ENCODE results near the gene CCDC47. TPM values are rescaled to one million over a fixed set of nuclear protein-coding genes. Genes with fewer than 3 reads are reported as not detected.

The CCDC47 gene
- total and polyA plus RNA-seq, 4 donors = 33.0 to 87.2 (median 62.8) TPM

- no peaks in the 10 kb centered on the region for H3K4me1 ChIP-seq (ENCODE audit: control insufficient read depth in 4 of 4, insufficient read depth in 4 of 4, low read length in 3 of 4)
- no peak for TF ChIP-seq SP1 (IDR thresholded peaks at IDR 0.05)
- no peak for TF ChIP-seq RXRA (IDR thresholded peaks at IDR 0.05)
- TF ChIP-seq ATF3 (IDR thresholded peaks at IDR 0.05) = no peak
- TF ChIP-seq, protein P1, sequence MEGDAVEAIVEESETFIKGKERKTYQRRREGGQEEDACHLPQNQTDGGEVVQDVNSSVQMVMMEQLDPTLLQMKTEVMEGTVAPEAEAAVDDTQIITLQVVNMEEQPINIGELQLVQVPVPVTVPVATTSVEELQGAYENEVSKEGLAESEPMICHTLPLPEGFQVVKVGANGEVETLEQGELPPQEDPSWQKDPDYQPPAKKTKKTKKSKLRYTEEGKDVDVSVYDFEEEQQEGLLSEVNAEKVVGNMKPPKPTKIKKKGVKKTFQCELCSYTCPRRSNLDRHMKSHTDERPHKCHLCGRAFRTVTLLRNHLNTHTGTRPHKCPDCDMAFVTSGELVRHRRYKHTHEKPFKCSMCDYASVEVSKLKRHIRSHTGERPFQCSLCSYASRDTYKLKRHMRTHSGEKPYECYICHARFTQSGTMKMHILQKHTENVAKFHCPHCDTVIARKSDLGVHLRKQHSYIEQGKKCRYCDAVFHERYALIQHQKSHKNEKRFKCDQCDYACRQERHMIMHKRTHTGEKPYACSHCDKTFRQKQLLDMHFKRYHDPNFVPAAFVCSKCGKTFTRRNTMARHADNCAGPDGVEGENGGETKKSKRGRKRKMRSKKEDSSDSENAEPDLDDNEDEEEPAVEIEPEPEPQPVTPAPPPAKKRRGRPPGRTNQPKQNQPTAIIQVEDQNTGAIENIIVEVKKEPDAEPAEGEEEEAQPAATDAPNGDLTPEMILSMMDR (IDR thresholded peaks at IDR 0.05; ENCODE audit: low read depth, low read length, missing input control) = no peak
- TF ChIP-seq GABPA (IDR thresholded peaks at IDR 0.05 in 1 of 2, conservative IDR thresholded peaks at IDR 0.05 in 1 of 2) = no peak
- TF ChIP-seq FOXA1 (IDR thresholded peaks at IDR 0.05) = no peak
- no peak for TF ChIP-seq HNF4G (IDR thresholded peaks at IDR 0.05)
- no peak for TF ChIP-seq JUND (IDR thresholded peaks at IDR 0.05)
- no peak for TF ChIP-seq NR2F2 (IDR thresholded peaks at IDR 0.05)
- no peak for TF ChIP-seq FOXA2 (IDR thresholded peaks at IDR 0.05)
- TF ChIP-seq HNF4A (conservative IDR thresholded peaks at IDR 0.05) = no peak
- WGBS = 97% methylated on average over 1 of the region's 1 CpG
- no peaks in the 10 kb centered on the region for H3K9me3 ChIP-seq (ENCODE audit: control insufficient read depth in 4 of 4, low read length in 3 of 4)
- no peak overlapping the region for H3K27ac ChIP-seq (ENCODE audit: low read depth in 1 of 2, low read length in 2 of 2)
- DNase-seq (ENCODE audit: low spot score) = no peak
- no peak overlapping the region for H3K4me3 ChIP-seq (ENCODE audit: low read depth in 1 of 3, low read length in 3 of 3)
- peaks cover 10 to 77% (median 55%) of the 10 kb centered on the region in 4 donors for H3K36me3 ChIP-seq (ENCODE audit: control insufficient read depth in 4 of 4, insufficient read depth in 3 of 4, low read depth in 1 of 4, low read length in 3 of 4)
- H3K27me3 ChIP-seq (ENCODE audit: control insufficient read depth in 4 of 4, insufficient read depth in 4 of 4, low read length in 3 of 4) = no peaks in the 10 kb centered on the region
- H3K9ac ChIP-seq (ENCODE audit: low read depth in 1 of 2, low read length in 2 of 2) = no peak overlapping the region
Observed at GRCh38 chr17:63804328-63804727, 30.9 kb upstream of the CCDC47 start.

DNA sequence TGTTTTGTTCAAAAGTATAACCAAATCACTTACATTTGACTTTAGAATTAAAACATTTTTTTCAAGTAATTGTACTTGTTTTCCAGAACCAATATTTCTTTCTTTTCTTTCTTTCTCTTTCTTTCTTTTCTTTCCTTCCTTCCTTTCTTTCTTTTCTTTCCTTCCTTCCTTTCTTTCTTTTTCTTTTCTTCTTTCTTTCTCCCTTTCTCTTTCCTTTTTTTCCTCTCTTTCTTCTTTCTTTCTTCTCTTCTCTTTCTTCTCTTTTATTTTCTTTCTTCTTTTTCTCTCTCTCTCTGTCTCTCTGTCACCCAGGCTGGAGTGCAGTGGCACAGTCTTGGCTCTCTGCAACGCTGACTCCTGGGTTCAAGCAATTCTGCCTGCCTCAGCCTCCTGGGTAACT, 27.4 kb upstream of the CCDC47 start:
- no peak for DNase-seq (ENCODE audit: low spot score)
- WGBS = 100% methylated on average over 1 of the region's 1 CpG
- H3K27me3 ChIP-seq (ENCODE audit: control insufficient read depth in 4 of 4, insufficient read depth in 4 of 4, low read length in 3 of 4) = no peaks in the 10 kb centered on the region
- TF ChIP-seq MAX (IDR thresholded peaks at IDR 0.05) (no peak), FOXA2 (IDR thresholded peaks at IDR 0.05) (no peak), GABPA (IDR thresholded peaks at IDR 0.05 in 1 of 2, conservative IDR thresholded peaks at IDR 0.05 in 1 of 2) (no peak), EGR1 (IDR thresholded peaks at IDR 0.05; ENCODE audit: low read depth in 2 of 2) (no peak), RXRA (IDR thresholded peaks at IDR 0.05) (no peak), RAD21 (IDR thresholded peaks at IDR 0.05) (no peak), SP1 (IDR thresholded peaks at IDR 0.05) (no peak), YY1 (IDR thresholded peaks at IDR 0.05) (no peak), JUND (IDR thresholded peaks at IDR 0.05) (no peak), FOXA1 (IDR thresholded peaks at IDR 0.05) (no peak), HNF4G (IDR thresholded peaks at IDR 0.05) (no peak), REST (IDR thresholded peaks at IDR 0.05) (no peak), NR2F2 (IDR thresholded peaks at IDR 0.05) (no peak), TAF1 (conservative IDR thresholded peaks at IDR 0.05) (no peak)
- TF ChIP-seq, protein P1 (IDR thresholded peaks at IDR 0.05; ENCODE audit: low read depth, low read length, missing input control) = no peak
- TF ChIP-seq, protein P2, sequence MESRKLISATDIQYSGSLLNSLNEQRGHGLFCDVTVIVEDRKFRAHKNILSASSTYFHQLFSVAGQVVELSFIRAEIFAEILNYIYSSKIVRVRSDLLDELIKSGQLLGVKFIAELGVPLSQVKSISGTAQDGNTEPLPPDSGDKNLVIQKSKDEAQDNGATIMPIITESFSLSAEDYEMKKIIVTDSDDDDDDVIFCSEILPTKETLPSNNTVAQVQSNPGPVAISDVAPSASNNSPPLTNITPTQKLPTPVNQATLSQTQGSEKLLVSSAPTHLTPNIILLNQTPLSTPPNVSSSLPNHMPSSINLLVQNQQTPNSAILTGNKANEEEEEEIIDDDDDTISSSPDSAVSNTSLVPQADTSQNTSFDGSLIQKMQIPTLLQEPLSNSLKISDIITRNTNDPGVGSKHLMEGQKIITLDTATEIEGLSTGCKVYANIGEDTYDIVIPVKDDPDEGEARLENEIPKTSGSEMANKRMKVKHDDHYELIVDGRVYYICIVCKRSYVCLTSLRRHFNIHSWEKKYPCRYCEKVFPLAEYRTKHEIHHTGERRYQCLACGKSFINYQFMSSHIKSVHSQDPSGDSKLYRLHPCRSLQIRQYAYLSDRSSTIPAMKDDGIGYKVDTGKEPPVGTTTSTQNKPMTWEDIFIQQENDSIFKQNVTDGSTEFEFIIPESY (IDR thresholded peaks at IDR 0.05) = no peak
- no peaks in the 10 kb centered on the region for H3K9me3 ChIP-seq (ENCODE audit: control insufficient read depth in 4 of 4, low read length in 3 of 4)
- peaks cover 6 to 86% (median 53%) of the 10 kb centered on the region in 4 donors for H3K36me3 ChIP-seq (ENCODE audit: control insufficient read depth in 4 of 4, insufficient read depth in 3 of 4, low read depth in 1 of 4, low read length in 3 of 4)
- H3K9ac ChIP-seq (ENCODE audit: low read depth in 1 of 2, low read length in 2 of 2) = no peak overlapping the region
- no peak overlapping the region for H3K27ac ChIP-seq (ENCODE audit: low read depth in 1 of 2, low read length in 2 of 2)
- no peaks in the 10 kb centered on the region for H3K4me1 ChIP-seq (ENCODE audit: control insufficient read depth in 4 of 4, insufficient read depth in 4 of 4, low read length in 3 of 4)
- H3K4me3 ChIP-seq (ENCODE audit: low read depth in 1 of 3, low read length in 3 of 3) = no peak overlapping the region

All from liver (tissue), 9 donors.